HG03469 (cell line): ENCODE measurements around the gene CA7.
"Not testable (repeated sequence)": the region's sequence is repeated elsewhere in the genome, so short reads cannot be mapped to it uniquely, and the experiment has no call there.

Source experiments
- ATAC-seq: cut with Tn5 transposase; IDR thresholded peaks from one replicate; pipeline ENCODE4 v1.9.1; 2021; ENCODE audit warnings: mild to moderate bottlenecking, moderate library complexity, moderate number of reproducible peaks; ENCODE audit not compliant: unreplicated experiment

CA7 gene

GRCh38 chr16:66895999-66896398 lies 51.8 kb downstream of the CA7 start:
- no peak for ATAC-seq

DNA sequence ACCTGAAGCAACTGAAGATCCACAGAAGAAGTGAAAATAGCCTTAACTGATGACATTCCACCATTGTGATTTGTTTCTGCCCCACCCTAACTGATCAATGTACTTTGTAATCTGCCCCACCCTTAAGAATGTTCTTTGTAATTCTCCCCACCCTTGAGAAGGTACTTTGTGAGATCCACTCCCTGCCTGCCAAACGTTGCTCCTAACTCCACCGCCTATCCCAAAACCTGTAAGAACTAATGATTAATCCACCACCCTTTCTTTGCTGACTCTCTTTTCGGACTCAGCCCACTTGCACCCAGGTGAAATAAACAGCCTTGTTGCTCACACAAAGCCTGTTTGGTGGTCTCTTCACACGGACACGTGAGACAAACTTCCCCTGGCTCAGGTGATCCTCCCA lies 52.5 kb downstream of the CA7 start:
- not testable (repeated sequence) for ATAC-seq

DNA sequence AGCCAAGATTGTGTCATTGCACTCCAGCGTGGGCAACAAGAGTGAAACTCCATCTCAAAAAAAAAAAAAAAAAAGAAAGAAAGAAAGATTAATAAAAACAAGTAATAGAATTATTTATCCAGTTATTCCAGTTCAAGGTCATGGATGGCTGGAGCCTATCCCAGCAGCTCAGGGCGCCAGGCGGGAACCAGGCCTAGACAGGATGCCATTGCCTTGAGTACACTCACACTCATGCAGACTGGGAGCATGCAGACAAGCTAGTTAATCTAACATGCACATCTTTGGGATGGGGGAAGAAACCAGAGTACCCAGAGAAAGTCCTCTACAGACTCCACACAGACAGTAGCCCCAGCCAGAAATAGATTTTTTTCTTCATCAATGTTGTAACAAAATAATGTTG lies 54.0 kb downstream of the CA7 start:
- no peak for ATAC-seq

DNA sequence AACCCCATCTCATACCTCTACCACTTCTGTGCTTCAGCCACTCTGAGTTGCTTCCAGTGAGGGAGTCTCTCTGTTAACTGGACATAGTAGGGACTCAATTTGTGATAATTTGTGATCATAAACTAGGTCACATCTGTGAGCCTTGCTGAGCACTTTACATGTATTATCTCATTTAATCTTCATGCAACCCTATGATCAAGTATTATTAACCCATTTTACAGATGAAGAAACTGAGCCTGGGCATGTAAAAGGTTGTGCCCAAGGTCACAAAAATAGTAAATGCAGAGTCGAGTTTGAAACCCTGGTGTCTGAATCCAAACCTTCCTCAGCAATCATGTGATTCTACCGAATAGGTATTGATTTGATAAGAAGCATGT lies 54.7 kb downstream of the CA7 start:
- no peak for ATAC-seq

DNA sequence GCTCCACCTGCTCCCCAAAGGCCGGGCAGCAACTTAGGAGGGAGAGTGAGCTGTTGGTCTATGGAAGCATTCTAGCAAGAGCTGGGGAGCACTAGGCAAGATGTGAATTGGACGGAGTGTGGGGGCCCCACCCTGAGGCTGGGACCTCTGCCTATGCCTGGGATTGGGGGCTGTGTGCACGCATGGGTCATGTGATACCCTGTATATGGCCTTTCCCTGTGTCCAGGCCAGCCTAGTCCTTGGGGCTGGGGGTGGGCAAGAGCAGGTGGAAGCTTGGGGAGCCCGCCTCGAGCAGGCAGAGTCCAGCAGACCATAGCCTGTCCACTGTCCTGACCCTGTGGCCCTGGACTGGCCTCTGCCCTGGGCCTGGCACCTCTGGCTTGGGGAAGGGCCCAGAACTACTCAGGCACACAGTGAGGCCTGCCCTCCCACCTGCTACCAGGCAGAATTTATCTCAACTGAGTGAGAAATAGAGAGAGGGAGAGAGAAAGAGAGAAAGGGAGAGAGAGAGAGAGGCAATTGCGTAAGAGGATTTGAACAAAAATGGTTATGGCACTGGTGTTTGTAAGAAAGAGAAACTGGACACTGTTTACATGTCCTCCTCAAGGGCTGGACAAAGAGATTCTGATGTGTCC lies 55.2 kb downstream of the CA7 start:
- no peak for ATAC-seq

- ATAC-seq: no peak
These were observed 55.9 kb downstream of the CA7 start for GRCh38 chr16:66899945-66900710.

DNA sequence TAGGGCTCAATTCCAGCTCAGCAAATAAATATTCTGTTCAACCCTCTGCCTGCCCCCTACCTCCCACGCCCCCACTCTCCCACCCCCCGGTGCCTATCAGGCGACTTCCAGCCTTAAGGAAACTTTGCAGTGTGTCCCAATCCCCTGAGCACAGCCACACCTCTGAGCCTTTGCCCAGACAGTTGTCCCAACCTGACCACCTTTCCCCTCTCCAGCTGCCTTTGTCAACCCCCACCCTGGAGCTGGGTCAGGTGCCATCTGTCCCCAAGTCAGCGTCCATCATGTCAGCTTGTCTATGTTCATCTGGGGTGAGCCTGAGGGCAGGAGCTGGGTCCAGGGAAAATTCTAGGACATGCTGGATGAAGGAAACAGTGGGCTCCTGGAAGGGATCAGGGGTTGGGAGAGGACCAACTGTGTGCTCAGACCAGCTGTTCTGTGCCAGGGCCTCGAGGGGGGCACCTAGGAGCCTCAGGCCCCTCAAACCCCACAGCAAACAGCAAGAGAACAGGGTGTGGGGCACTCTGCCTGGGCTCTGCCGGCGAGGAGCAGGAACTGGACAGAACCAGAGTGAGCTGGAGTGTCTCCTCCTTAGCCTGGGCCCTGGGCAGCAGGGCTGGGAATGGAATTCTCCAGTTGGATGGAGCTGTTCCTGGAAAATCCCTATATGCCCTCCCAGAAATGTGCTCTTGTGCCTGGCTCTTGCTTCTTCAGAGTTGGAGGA lies 56.7 kb downstream of the CA7 start:
- ATAC-seq: no peak

- no peak for ATAC-seq
These were observed 57.4 kb downstream of the CA7 start for GRCh38 chr16:66901626-66902025.

GRCh38 chr16:66902648-66903543 lies 58.7 kb downstream of the CA7 start:
- ATAC-seq: no peak
